PC-9 (cell line): Measurements from ENCODE around the gene GLT8D1.

Source experiments
- CTCF ChIP-seq: fragments of 200-600 bp; sonication (generic); conservative IDR thresholded peaks from 2 replicates; pipeline ENCODE4 v1.6.1; 2017; ENCODE audit warnings: mixed run types, antibody characterized with exemption, mild to moderate bottlenecking, moderate library complexity
- EZH2 ChIP-seq: fragments of 200-600 bp; sonication (generic); IDR thresholded peaks from 2 replicates; pipeline ENCODE4 v1.8.0; 2017; ENCODE audit warnings: antibody characterized with exemption, low read depth

GRCh38 chr3:52694528-52695189 lies 10.9 kb downstream of the GLT8D1 start:
- TF ChIP-seq CTCF = no peak
- TF ChIP-seq EZH2 = no peak
